GM21786 (cell line): ENCODE results near the gene CMPK2.

Experiments used
- ATAC-seq: cut with Tn5 transposase; IDR thresholded peaks from one replicate; pipeline ENCODE4 v1.9.1; 2021; ENCODE audit not compliant: unreplicated experiment

CMPK2 gene

GRCh38 chr2:6812857-6813530 is 52.7 kb downstream of the CMPK2 start:
- ATAC-seq: no peak

GRCh38 chr2:6810961-6811360 is 54.7 kb downstream of the CMPK2 start:
- ATAC-seq: no peak

- ATAC-seq: no peak
Observed at GRCh38 chr2:6808426-6808825, 57.3 kb downstream of the CMPK2 start.

GRCh38 chr2:6806604-6807003 is 59.1 kb downstream of the CMPK2 start:
- ATAC-seq: no peak

- no peak for ATAC-seq
Observed at GRCh38 chr2:6800553-6800952, 65.2 kb downstream of the CMPK2 start.
